Thoracic aorta (tissue), 2 donors: ENCODE measurements around the gene ZDHHC18. TPM values are rescaled to one million over a fixed set of nuclear protein-coding genes. Genes with fewer than 3 reads are reported as not detected.
"Not testable (repeated sequence)": the region's sequence is repeated elsewhere in the genome, so short reads cannot be mapped to it uniquely, and the experiment has no call there.

Experiments used
- ATAC-seq: fragments of 150-250 bp; one replicate; pipeline ENCODE4 v1.8.0; 2017; ENCODE audit warnings: low read depth; ENCODE audit not compliant: insufficient number of reproducible peaks, low FRiP score
- DNase-seq: peaks from one replicate; pipeline ENCODE4 v3.0.0-alpha.2; 2020; ENCODE audit warnings: low spot score
- H3K27ac ChIP-seq, 2 donors: fragments of 200-600 bp; sonication (generic); 1 replicate in 1 of 2; 2 replicates in 1 of 2; pipeline ENCODE4 v1.5.1; 2016; ENCODE audit warnings: mild to moderate bottlenecking in 2 of 2, moderate library complexity in 2 of 2
- H3K27me3 ChIP-seq: fragments of 200-600 bp; sonication (generic); replicated peaks from 2 replicates; pipeline ENCODE4 v1.6.0; 2016; ENCODE audit warnings: mild to moderate bottlenecking; ENCODE audit not compliant: insufficient read depth
- H3K36me3 ChIP-seq: fragments of 200-600 bp; sonication (generic); one replicate; pipeline ENCODE4 v1.5.1; 2016
- H3K4me1 ChIP-seq, 2 donors: fragments of 200-600 bp; sonication (generic); 1 replicate in 1 of 2; 2 replicates in 1 of 2; pipeline versions ENCODE4 v1.5.1 to v1.6.0; 2016; ENCODE audit warnings: low read depth in 2 of 2, mild to moderate bottlenecking in 1 of 2; ENCODE audit not compliant: control insufficient read depth in 1 of 2
- H3K4me3 ChIP-seq: fragments of 200-600 bp; sonication (generic); 2 replicates; pipeline ENCODE4 v1.5.1; 2016; ENCODE audit warnings: mild to moderate bottlenecking
- H3K9me3 ChIP-seq: fragments of 200-600 bp; sonication (generic); 2 replicates; pipeline ENCODE4 v1.5.1; 2016
- CTCF ChIP-seq: fragments of 200-600 bp; sonication (generic); IDR thresholded peaks from one replicate; pipeline ENCODE4 v1.5.1; 2019; ENCODE audit warnings: antibody characterized with exemption
- total RNA-seq, 2 donors: library from RNA; depleted of rRNA; stranded (reverse); fragments of >200 nt; gene quantifications; one replicate each; pipeline versions ENCODE4 v1.1.0 to v1.2.3, GENCODE V29; 2016

ZDHHC18 gene
- total RNA-seq, 2 donors from 2014 or later: 13.3 to 29.9 TPM

- ATAC-seq: peak; percentile 48
- not testable (repeated sequence) for H3K4me1 ChIP-seq, H3K9me3 ChIP-seq, H3K4me3 ChIP-seq, H3K27me3 ChIP-seq, H3K36me3 ChIP-seq, H3K27ac ChIP-seq
- TF ChIP-seq CTCF: peak; percentile 55
- peak; percentile 32 for DNase-seq
Observed at GRCh38 chr1:26810105-26810504, 16.4 kb upstream of the ZDHHC18 start.

DNA sequence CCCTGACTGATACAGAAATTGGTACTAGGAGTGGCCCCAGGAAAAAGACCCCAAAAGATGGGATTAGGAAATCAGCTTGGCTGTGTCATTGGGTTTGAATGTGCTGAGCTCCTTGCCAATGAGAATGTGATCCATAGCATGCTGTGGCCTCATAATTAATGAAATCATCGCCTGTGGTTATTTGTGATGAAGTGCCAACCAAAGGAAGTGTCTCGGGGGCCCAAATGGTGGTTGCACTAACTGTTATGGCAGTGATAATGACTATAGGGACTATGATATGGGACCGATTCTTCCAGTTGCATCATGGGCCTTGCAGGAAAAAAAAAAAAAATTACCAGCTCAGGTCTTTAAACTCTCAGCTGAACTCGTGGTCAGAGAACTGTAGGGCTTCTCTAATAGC lies 15.4 kb upstream of the ZDHHC18 start:
- no peaks in the 10 kb centered on the region for H3K4me1 ChIP-seq
- H3K27ac ChIP-seq: no peak overlapping the region
- no peaks in the 10 kb centered on the region for H3K36me3 ChIP-seq
- no peak for TF ChIP-seq CTCF
- ATAC-seq: no peak
- no peaks in the 10 kb centered on the region for H3K9me3 ChIP-seq
- DNase-seq: no peak
- H3K27me3 ChIP-seq: no peaks in the 10 kb centered on the region
- no peak overlapping the region for H3K4me3 ChIP-seq

DNA sequence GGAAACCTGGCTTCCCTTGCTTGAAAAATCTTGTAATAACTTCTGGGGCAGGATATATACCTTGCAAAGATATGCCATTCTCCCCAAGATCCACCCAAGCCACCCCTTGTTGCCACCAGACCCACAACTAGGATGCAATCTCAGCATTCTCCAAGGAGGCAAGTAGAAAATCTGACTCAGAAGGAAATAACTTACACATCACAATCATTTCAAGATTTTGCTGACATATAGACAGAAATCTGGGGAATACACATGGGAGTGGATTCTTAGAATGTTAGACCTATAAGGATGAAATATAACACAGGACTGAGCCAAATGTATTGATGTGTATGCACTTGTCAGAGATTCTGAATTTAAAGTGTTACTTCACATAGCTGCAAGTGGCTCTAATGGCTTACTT lies 14.8 kb upstream of the ZDHHC18 start:
- Histone ChIP-seq H3K4me3 (no peak overlapping the region), H3K27me3 (no peaks in the 10 kb centered on the region), H3K9me3 (no peaks in the 10 kb centered on the region), H3K4me1 (no peaks in the 10 kb centered on the region), H3K27ac (no peak overlapping the region), H3K36me3 (no peaks in the 10 kb centered on the region)
- DNase-seq (no peak), ATAC-seq (no peak)
- no peak for TF ChIP-seq CTCF

GRCh38 chr1:26814377-26814776 lies 12.1 kb upstream of the ZDHHC18 start:
- TF ChIP-seq CTCF: no peak
- no peaks in the 10 kb centered on the region for H3K9me3 ChIP-seq
- DNase-seq (no peak), ATAC-seq (no peak)
- H3K4me1 ChIP-seq: no peaks in the 10 kb centered on the region
- no peaks in the 10 kb centered on the region for H3K27me3 ChIP-seq
- H3K4me3 ChIP-seq: no peak overlapping the region
- H3K27ac ChIP-seq: no peak overlapping the region
- H3K36me3 ChIP-seq: no peaks in the 10 kb centered on the region

DNA sequence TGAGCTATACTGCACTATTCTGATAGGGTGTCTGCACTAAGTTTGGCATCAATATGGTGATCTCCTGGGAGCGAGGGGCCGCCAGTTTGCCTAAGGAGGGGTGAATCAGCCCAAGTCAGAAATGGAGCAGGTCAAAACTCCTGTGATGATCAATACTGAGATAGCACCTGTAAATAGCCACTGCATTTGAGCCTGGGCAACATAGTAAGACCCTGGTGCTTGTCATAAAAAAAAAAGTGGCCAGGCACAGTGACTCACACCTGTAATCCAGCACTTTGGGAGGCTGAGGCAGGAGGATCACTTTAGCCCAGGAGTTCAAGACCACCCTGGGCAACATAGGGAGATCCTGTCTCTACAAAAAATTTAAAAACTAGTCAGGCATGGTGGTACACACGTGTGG lies 11.6 kb upstream of the ZDHHC18 start:
- no peaks in the 10 kb centered on the region for H3K36me3 ChIP-seq
- H3K27ac ChIP-seq: no peak overlapping the region
- no peak for TF ChIP-seq CTCF
- DNase-seq: no peak
- H3K4me3 ChIP-seq: no peak overlapping the region
- no peaks in the 10 kb centered on the region for H3K9me3 ChIP-seq
- ATAC-seq: no peak
- H3K4me1 ChIP-seq: no peaks in the 10 kb centered on the region
- no peaks in the 10 kb centered on the region for H3K27me3 ChIP-seq
